ENCODE results near the gene IL22RA1. TPM values are rescaled to one million over a fixed set of nuclear protein-coding genes. Genes with fewer than 3 reads are reported as not detected.

Gene IL22RA1
- total and polyA plus RNA-seq, 2 donors (not counting 1 experiment from before 2014, with no cell fraction given): under 0.01 to 0.03 TPM

DNA sequence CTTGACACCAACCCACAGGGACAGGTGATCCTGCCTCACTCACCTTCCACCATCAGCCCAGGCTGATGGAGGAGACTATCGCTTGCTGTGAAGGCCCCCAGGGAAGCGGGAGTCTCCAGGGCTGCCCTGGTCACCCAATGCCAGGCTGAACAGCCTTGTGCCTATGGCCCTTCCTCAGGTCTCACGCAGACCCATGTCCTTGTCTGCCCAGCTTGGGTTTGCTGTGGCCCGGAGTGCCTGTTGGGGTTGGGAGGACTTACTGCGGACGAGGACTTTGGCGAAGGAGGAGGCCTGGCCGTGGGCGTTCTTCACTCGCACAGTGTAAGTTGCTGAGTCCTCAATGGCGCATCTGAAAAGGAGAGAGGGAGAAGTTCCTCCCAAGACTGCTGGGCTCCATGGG lies 45.3 kb downstream of the IL22RA1 start:
- H3K4me3 ChIP-seq (replicated peaks in 1 of 4; ENCODE audit: control extremely low read depth in 1 of 4, insufficient read depth in 1 of 4, low read depth in 3 of 4, low read length in 4 of 4): no peak overlapping the region
- H3K4me2 ChIP-seq (ENCODE audit: extremely low read depth, insufficient read depth, low read length): no peak overlapping the region
- TF ChIP-seq, protein P1, sequence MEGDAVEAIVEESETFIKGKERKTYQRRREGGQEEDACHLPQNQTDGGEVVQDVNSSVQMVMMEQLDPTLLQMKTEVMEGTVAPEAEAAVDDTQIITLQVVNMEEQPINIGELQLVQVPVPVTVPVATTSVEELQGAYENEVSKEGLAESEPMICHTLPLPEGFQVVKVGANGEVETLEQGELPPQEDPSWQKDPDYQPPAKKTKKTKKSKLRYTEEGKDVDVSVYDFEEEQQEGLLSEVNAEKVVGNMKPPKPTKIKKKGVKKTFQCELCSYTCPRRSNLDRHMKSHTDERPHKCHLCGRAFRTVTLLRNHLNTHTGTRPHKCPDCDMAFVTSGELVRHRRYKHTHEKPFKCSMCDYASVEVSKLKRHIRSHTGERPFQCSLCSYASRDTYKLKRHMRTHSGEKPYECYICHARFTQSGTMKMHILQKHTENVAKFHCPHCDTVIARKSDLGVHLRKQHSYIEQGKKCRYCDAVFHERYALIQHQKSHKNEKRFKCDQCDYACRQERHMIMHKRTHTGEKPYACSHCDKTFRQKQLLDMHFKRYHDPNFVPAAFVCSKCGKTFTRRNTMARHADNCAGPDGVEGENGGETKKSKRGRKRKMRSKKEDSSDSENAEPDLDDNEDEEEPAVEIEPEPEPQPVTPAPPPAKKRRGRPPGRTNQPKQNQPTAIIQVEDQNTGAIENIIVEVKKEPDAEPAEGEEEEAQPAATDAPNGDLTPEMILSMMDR (conservative IDR thresholded peaks at IDR 0.05 in 1 of 2, IDR thresholded peaks at IDR 0.05 in 1 of 2; ENCODE audit: low read depth in 1 of 2, low read length in 2 of 2): no peak
- no peak overlapping the region for H3K27ac ChIP-seq (ENCODE audit: insufficient read depth, low read length)
- DNase-seq (ENCODE audit: low read depth in 2 of 2): no peak
- H3K9ac ChIP-seq (ENCODE audit: insufficient read depth, low read length): no peak overlapping the region
- H3K27me3 ChIP-seq (ENCODE audit: control insufficient read depth, insufficient read depth, low read length): peaks cover 4% of the 10 kb centered on the region
- no peaks in the 10 kb centered on the region for H4K20me1 ChIP-seq (ENCODE audit: control insufficient read depth, extremely low read depth, insufficient read depth, low read length)
- H2AFZ ChIP-seq (ENCODE audit: low read length): no peak overlapping the region
- H3K4me1 ChIP-seq (ENCODE audit: control insufficient read depth, extremely low read depth, insufficient read depth, low read length): no peaks in the 10 kb centered on the region
- H3K36me3 ChIP-seq (ENCODE audit: control insufficient read depth, insufficient read depth, low read length): no peaks in the 10 kb centered on the region
- no peaks in the 10 kb centered on the region for H3K9me3 ChIP-seq (ENCODE audit: control insufficient read depth, insufficient read depth, low read depth, low read length)
- H3K79me2 ChIP-seq (ENCODE audit: control insufficient read depth, insufficient read depth, low read length): no peaks in the 10 kb centered on the region

GRCh38 chr1:24096739-24097103 lies 46.2 kb downstream of the IL22RA1 start:
- H3K36me3 ChIP-seq (ENCODE audit: control insufficient read depth, insufficient read depth, low read length): no peaks in the 10 kb centered on the region
- H3K27me3 ChIP-seq (ENCODE audit: control insufficient read depth, insufficient read depth, low read length): peaks cover 4% of the 10 kb centered on the region
- no peak overlapping the region for H2AFZ ChIP-seq (ENCODE audit: low read length)

DNA sequence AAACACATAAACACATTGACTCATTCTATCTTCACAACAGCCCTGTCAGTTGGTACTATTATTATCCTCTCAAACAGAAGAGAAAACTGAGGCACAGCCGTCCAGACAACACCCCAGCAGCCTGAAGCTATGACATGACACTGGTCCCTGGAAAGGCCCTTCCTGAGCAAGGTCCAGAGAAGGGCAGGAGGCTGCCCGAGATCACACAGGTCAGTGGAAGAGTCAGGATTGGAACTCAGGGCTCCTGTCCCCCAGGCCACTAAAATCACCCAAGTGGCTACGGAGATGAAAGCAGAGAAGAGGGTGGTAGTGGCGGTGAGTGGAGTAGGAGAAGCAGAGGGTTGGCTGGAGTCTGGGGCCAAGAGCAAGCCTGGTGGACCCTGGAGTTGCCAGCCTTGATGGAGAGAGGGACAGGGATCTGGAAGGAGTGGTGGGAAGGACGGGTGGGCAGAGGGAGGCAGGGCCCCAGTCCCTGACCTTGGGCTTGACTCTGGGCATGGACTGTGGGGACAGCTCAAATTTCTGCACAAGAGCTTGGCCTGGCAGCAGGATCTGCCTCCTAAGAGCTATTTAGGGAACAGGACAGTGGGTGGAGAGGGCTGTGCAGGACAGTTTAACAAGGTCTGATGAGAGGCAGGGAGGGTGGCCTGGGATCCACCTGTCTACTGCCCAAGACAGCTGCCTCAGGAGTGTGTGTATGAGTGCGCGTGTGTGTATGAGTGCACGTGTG lies 46.8 kb downstream of the IL22RA1 start:
- no peak overlapping the region for H2AFZ ChIP-seq (ENCODE audit: low read length)
- no peaks in the 10 kb centered on the region for H3K36me3 ChIP-seq (ENCODE audit: control insufficient read depth, insufficient read depth, low read length)
- peaks cover 4% of the 10 kb centered on the region for H3K27me3 ChIP-seq (ENCODE audit: control insufficient read depth, insufficient read depth, low read length)
- H3K9me3 ChIP-seq (ENCODE audit: control insufficient read depth, insufficient read depth, low read depth, low read length): no peaks in the 10 kb centered on the region
- no peak for TF ChIP-seq EZH2 (IDR thresholded peaks at IDR 0.05; ENCODE audit: low read length, missing control alignments)
- TF ChIP-seq, protein P1 (conservative IDR thresholded peaks at IDR 0.05 in 1 of 2, IDR thresholded peaks at IDR 0.05 in 1 of 2; ENCODE audit: low read depth in 1 of 2, low read length in 2 of 2): no peak
- DNase-seq (ENCODE audit: low read depth in 2 of 2): no peak
- H3K4me2 ChIP-seq (ENCODE audit: extremely low read depth, insufficient read depth, low read length): no peak overlapping the region
- no peaks in the 10 kb centered on the region for H3K4me1 ChIP-seq (ENCODE audit: control insufficient read depth, extremely low read depth, insufficient read depth, low read length)
- H4K20me1 ChIP-seq (ENCODE audit: control insufficient read depth, extremely low read depth, insufficient read depth, low read length): no peaks in the 10 kb centered on the region
- no peak overlapping the region for H3K4me3 ChIP-seq (replicated peaks in 1 of 4; ENCODE audit: control extremely low read depth in 1 of 4, insufficient read depth in 1 of 4, low read depth in 3 of 4, low read length in 4 of 4)
- H3K79me2 ChIP-seq (ENCODE audit: control insufficient read depth, insufficient read depth, low read length): no peaks in the 10 kb centered on the region
- H3K27ac ChIP-seq (ENCODE audit: insufficient read depth, low read length): no peak overlapping the region
- H3K9ac ChIP-seq (ENCODE audit: insufficient read depth, low read length): no peak overlapping the region

More at GRCh38 chr1:24096739-24097103, 46.2 kb downstream of the IL22RA1 start:
- no peaks in the 10 kb centered on the region for H3K9me3 ChIP-seq (ENCODE audit: control insufficient read depth, insufficient read depth, low read depth, low read length)
- H3K27ac ChIP-seq (ENCODE audit: insufficient read depth, low read length): no peak overlapping the region
- no peaks in the 10 kb centered on the region for H3K4me1 ChIP-seq (ENCODE audit: control insufficient read depth, extremely low read depth, insufficient read depth, low read length)
- H3K4me3 ChIP-seq (replicated peaks in 1 of 4; ENCODE audit: control extremely low read depth in 1 of 4, insufficient read depth in 1 of 4, low read depth in 3 of 4, low read length in 4 of 4): no peak overlapping the region
- DNase-seq (ENCODE audit: low read depth in 2 of 2): no peak
- H3K79me2 ChIP-seq (ENCODE audit: control insufficient read depth, insufficient read depth, low read length): no peaks in the 10 kb centered on the region
- TF ChIP-seq, protein P1 (conservative IDR thresholded peaks at IDR 0.05 in 1 of 2, IDR thresholded peaks at IDR 0.05 in 1 of 2; ENCODE audit: low read depth in 1 of 2, low read length in 2 of 2): no peak
- TF ChIP-seq EZH2 (IDR thresholded peaks at IDR 0.05; ENCODE audit: low read length, missing control alignments): no peak
- H3K4me2 ChIP-seq (ENCODE audit: extremely low read depth, insufficient read depth, low read length): no peak overlapping the region
- no peak overlapping the region for H3K9ac ChIP-seq (ENCODE audit: insufficient read depth, low read length)
- no peaks in the 10 kb centered on the region for H4K20me1 ChIP-seq (ENCODE audit: control insufficient read depth, extremely low read depth, insufficient read depth, low read length)

Data from fibroblast of lung (primary cell).